ENCODE data around the gene GSTM4. TPM values are rescaled to one million over a fixed set of nuclear protein-coding genes. Genes with fewer than 3 reads are reported as not detected.

GSTM4 gene
- polyA plus RNA-seq, 1 experiment = 28.5 TPM

- H3K27me3 ChIP-seq (ENCODE audit: control insufficient read depth, insufficient read depth, low read length) = no peaks in the 10 kb centered on the region
- ChIA-PET CTCF (interaction anchor here (0.6 to 13.3 kb wide), 6 partner anchors 7 to 353 kb away, joined by 3 to 153 read pairs (median 4); partner anchors contain the start of gene AHCYL1), POLR2A (interaction anchor here (0.6 kb wide), 1 partner anchor 25 kb away, joined by 6 read pairs; the partner anchor contains the start of gene GSTM4)
- no peak for DNase-seq (ENCODE audit: low read depth)
- H3K4me3 ChIP-seq (ENCODE audit: low read depth, low read length) = no peak overlapping the region
- TF ChIP-seq, protein P1, sequence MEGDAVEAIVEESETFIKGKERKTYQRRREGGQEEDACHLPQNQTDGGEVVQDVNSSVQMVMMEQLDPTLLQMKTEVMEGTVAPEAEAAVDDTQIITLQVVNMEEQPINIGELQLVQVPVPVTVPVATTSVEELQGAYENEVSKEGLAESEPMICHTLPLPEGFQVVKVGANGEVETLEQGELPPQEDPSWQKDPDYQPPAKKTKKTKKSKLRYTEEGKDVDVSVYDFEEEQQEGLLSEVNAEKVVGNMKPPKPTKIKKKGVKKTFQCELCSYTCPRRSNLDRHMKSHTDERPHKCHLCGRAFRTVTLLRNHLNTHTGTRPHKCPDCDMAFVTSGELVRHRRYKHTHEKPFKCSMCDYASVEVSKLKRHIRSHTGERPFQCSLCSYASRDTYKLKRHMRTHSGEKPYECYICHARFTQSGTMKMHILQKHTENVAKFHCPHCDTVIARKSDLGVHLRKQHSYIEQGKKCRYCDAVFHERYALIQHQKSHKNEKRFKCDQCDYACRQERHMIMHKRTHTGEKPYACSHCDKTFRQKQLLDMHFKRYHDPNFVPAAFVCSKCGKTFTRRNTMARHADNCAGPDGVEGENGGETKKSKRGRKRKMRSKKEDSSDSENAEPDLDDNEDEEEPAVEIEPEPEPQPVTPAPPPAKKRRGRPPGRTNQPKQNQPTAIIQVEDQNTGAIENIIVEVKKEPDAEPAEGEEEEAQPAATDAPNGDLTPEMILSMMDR (IDR thresholded peaks at IDR 0.05; ENCODE audit: insufficient read depth, low read depth, low read length) = no peak
- peaks cover 55% of the 10 kb centered on the region for H3K36me3 ChIP-seq (ENCODE audit: control insufficient read depth, insufficient read depth, low read length)
These were observed 24.9 kb upstream of the GSTM4 start for GRCh38 chr1:109630898-109631512.

- Histone ChIP-seq H3K36me3 (ENCODE audit: control insufficient read depth, insufficient read depth, low read length) (peaks cover 50% of the 10 kb centered on the region), H3K4me3 (ENCODE audit: low read depth, low read length) (no peak overlapping the region), H3K27me3 (ENCODE audit: control insufficient read depth, insufficient read depth, low read length) (no peaks in the 10 kb centered on the region)
- no peak for DNase-seq (ENCODE audit: low read depth)
- POLR2A ChIA-PET = no interaction called here
- CTCF ChIA-PET = interaction anchor here (1.3 to 13.3 kb wide), 5 partner anchors 7 to 99 kb away, joined by 3 to 153 read pairs (median 4); no protein-coding TSS in a partner anchor
- TF ChIP-seq, protein P1 (IDR thresholded peaks at IDR 0.05; ENCODE audit: insufficient read depth, low read depth, low read length) = no peak
These were observed 24.1 kb upstream of the GSTM4 start for GRCh38 chr1:109631513-109632505.

DNA sequence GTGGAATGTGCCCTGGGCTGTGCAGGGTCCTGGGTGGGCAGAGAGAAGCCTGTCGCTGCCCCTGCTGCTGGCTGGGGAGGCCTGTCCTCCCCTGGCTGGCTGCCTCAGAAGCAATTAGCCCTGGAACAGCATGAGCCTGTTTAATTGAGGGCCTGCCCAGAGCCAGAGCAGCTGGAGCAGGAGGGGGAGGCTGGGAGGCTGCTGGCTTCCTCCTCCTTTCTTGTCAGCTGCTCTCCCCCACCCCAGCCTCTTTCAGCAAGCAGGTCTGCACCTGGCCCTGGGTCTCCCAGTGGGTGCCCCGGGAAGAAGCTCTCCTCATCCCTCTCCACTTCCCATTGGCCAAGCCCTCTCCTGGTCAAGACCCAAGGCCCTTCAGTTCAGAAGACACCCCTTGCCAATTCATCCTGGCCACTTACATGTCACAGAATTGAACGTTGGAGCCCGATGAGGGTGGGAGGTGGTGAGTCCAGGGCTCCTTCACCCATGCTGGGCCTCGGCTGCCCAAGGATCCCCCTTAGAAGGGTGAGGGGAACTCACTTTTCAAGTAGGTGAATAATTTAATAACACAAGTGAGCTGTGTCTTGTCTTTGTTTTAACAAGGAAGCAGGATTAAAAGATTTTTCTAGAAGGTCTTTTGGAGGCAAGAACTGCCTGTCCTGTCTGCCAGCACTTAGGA is 23.1 kb upstream of the GSTM4 start:
- Histone ChIP-seq H3K27me3 (ENCODE audit: control insufficient read depth, insufficient read depth, low read length) (no peaks in the 10 kb centered on the region), H3K4me3 (ENCODE audit: low read depth, low read length) (no peak overlapping the region), H3K36me3 (ENCODE audit: control insufficient read depth, insufficient read depth, low read length) (peaks cover 41% of the 10 kb centered on the region)
- DNase-seq (ENCODE audit: low read depth) = no peak
- TF ChIP-seq, protein P1 (IDR thresholded peaks at IDR 0.05; ENCODE audit: insufficient read depth, low read depth, low read length) = no peak
- ChIA-PET CTCF (interaction anchor here (0.7 to 11.8 kb wide), 6 partner anchors 7 to 140 kb away, joined by 3 to 210 read pairs (median 6); partner anchors contain the start of genes AMPD2, GNAI3, GNAT2 and GSTM4), POLR2A (no interaction called here)

- H3K4me3 ChIP-seq (ENCODE audit: low read depth, low read length) = no peak overlapping the region
- peaks cover 26% of the 10 kb centered on the region for H3K36me3 ChIP-seq (ENCODE audit: control insufficient read depth, insufficient read depth, low read length)
- ChIA-PET POLR2A (no interaction called here), CTCF (interaction anchor here (1.3 to 11.8 kb wide), 5 partner anchors 9 to 144 kb away, joined by 3 to 288 read pairs (median 153); partner anchors contain the start of genes AMPD2, GNAT2 and GSTM4)
- no peaks in the 10 kb centered on the region for H3K27me3 ChIP-seq (ENCODE audit: control insufficient read depth, insufficient read depth, low read length)
- DNase-seq (ENCODE audit: low read depth) = no peak
- TF ChIP-seq, protein P1 (IDR thresholded peaks at IDR 0.05; ENCODE audit: insufficient read depth, low read depth, low read length) = no peak
These were observed 21.6 kb upstream of the GSTM4 start for GRCh38 chr1:109634292-109634691.
